ENCODE data around the gene SLC30A2. TPM values are rescaled to one million over a fixed set of nuclear protein-coding genes. Genes with fewer than 3 reads are reported as not detected.

The SLC30A2 gene
- total and polyA plus RNA-seq, 2 of the 13 experiments (the other 11 are each of a cell fraction or from before 2014, with no cell fraction given), result not detected

DNA sequence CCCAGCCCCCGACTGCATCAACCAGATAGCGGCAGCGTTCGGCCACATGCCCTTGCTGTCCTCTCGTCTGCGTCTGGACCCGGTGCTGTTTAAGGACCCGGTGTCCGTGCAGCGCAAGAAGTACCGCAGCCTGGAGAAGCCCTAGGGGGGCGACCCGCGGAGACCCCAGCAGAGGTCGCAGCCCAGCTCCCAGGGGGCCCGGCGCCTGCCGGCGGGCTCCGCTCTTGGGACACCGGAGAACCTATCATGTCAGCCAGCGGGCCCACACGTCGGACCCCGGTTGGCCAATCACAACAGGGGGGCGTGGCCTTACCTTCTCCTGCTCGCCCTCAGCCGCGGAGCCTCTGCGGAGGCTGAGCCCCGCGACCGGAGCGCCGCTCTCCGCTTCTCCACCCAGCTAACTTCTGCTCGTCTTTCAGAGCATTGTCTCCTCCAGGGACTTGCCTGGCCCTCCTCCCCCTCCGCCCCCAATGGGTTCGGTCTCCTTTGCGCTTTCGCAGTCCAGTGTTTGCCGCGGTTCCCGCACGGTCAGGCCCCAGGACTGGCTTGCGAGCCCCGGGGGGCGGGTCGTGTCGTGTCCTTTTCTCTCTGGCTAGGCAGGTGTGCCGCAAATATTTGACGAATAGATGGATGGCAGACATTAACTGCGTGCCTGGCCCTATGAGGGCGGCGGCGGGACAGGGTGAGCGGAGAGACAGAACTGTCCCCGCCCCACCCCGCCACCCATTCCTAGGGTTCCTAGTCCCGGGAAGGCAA is 10.5 kb downstream of the SLC30A2 start (continued):
- TF ChIP-seq, protein P1, sequence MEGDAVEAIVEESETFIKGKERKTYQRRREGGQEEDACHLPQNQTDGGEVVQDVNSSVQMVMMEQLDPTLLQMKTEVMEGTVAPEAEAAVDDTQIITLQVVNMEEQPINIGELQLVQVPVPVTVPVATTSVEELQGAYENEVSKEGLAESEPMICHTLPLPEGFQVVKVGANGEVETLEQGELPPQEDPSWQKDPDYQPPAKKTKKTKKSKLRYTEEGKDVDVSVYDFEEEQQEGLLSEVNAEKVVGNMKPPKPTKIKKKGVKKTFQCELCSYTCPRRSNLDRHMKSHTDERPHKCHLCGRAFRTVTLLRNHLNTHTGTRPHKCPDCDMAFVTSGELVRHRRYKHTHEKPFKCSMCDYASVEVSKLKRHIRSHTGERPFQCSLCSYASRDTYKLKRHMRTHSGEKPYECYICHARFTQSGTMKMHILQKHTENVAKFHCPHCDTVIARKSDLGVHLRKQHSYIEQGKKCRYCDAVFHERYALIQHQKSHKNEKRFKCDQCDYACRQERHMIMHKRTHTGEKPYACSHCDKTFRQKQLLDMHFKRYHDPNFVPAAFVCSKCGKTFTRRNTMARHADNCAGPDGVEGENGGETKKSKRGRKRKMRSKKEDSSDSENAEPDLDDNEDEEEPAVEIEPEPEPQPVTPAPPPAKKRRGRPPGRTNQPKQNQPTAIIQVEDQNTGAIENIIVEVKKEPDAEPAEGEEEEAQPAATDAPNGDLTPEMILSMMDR (CRISPR knock-in tag; IDR thresholded peaks at IDR 0.05), result peak; percentile 59
- TF ChIP-seq DNMT1 (CRISPR knock-in tag; IDR thresholded peaks at IDR 0.05), result no peak
- peak; percentile 90 for TF ChIP-seq RFXAP (CRISPR knock-in tag; IDR thresholded peaks at IDR 0.05; ENCODE audit: borderline replicate concordance)
- TF ChIP-seq ZNF75D (CRISPR knock-in tag; IDR thresholded peaks at IDR 0.05; ENCODE audit: borderline replicate concordance), result no peak
- TF ChIP-seq NR2F6 (IDR thresholded peaks at IDR 0.05), result no peak
- no peak for TF ChIP-seq NR2F6 (CRISPR knock-in tag; IDR thresholded peaks at IDR 0.05)
- peak; percentile 44 to 93; a peak in 3 of 4 replicates for TF ChIP-seq POLR2A (IDR thresholded peaks at IDR 0.05; ENCODE audit: insufficient read depth in 1 of 2, low read depth in 2 of 2, low read length in 2 of 2)
- peak; percentile 13 for TF ChIP-seq ZEB1 (IDR thresholded peaks at IDR 0.05; ENCODE audit: insufficient replicate concordance, low read depth)
- TF ChIP-seq, protein P2, sequence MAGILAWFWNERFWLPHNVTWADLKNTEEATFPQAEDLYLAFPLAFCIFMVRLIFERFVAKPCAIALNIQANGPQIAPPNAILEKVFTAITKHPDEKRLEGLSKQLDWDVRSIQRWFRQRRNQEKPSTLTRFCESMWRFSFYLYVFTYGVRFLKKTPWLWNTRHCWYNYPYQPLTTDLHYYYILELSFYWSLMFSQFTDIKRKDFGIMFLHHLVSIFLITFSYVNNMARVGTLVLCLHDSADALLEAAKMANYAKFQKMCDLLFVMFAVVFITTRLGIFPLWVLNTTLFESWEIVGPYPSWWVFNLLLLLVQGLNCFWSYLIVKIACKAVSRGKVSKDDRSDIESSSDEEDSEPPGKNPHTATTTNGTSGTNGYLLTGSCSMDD (CRISPR knock-in tag; IDR thresholded peaks at IDR 0.05), result no peak
- TF ChIP-seq, protein P3, sequence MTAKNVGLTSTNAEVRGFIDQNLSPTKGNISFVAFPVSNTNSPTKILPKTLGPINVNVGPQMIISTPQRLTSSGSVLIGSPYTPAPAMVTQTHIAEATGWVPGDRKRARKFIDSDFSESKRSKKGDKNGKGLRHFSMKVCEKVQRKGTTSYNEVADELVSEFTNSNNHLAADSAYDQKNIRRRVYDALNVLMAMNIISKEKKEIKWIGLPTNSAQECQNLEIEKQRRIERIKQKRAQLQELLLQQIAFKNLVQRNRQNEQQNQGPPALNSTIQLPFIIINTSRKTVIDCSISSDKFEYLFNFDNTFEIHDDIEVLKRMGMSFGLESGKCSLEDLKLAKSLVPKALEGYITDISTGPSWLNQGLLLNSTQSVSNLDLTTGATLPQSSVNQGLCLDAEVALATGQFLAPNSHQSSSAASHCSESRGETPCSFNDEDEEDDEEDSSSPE (CRISPR knock-in tag; IDR thresholded peaks at IDR 0.05), result peak; percentile 62
- no peak for TF ChIP-seq ZNF136 (CRISPR knock-in tag; IDR thresholded peaks at IDR 0.05; ENCODE audit: low read depth)
- TF ChIP-seq TRIM24 (CRISPR knock-in tag; IDR thresholded peaks at IDR 0.05), result no peak
- no peak for TF ChIP-seq KLF6 (CRISPR knock-in tag; IDR thresholded peaks at IDR 0.05)
- TF ChIP-seq ZMYM2 (CRISPR knock-in tag; IDR thresholded peaks at IDR 0.05), result 0 out of 2 replicates have a peak, but pooled peaks have one; percentile 13
- TF ChIP-seq, protein P4, sequence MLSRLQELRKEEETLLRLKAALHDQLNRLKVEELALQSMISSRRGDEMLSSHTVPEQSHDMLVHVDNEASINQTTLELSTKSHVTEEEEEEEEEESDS (CRISPR knock-in tag; IDR thresholded peaks at IDR 0.05; ENCODE audit: borderline replicate concordance), result no peak; the same call in 1 of the 2 replicates
- TF ChIP-seq PAWR (CRISPR knock-in tag; IDR thresholded peaks at IDR 0.05; ENCODE audit: borderline replicate concordance), result no peak
- TF ChIP-seq, protein P5, sequence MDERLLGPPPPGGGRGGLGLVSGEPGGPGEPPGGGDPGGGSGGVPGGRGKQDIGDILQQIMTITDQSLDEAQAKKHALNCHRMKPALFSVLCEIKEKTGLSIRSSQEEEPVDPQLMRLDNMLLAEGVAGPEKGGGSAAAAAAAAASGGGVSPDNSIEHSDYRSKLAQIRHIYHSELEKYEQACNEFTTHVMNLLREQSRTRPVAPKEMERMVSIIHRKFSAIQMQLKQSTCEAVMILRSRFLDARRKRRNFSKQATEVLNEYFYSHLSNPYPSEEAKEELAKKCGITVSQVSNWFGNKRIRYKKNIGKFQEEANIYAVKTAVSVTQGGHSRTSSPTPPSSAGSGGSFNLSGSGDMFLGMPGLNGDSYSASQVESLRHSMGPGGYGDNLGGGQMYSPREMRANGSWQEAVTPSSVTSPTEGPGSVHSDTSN (CRISPR knock-in tag; IDR thresholded peaks at IDR 0.05), result no peak
- TF ChIP-seq SIX1 (CRISPR knock-in tag; IDR thresholded peaks at IDR 0.05; ENCODE audit: borderline replicate concordance), result no peak
- TF ChIP-seq ZSCAN9 (CRISPR knock-in tag; IDR thresholded peaks at IDR 0.05; ENCODE audit: borderline replicate concordance), result no peak
- TF ChIP-seq XRCC5 (optimal IDR thresholded peaks at IDR 0.05; ENCODE audit: low read length), result peak; percentile 43
